Measurements from ENCODE around the gene TAF15. TPM values are rescaled to one million over a fixed set of nuclear protein-coding genes. Genes with fewer than 3 reads are reported as not detected.

Gene TAF15
- total and polyA plus RNA-seq, 2 of the 4 experiments (the other 2 are of a cell fraction): 46.8 to 98.0 TPM

GRCh38 chr17:35842239-35842638 is 33.0 kb downstream of the TAF15 start:
- WGBS, 2 experiments (ENCODE audit: extremely low coverage in 2 of 2, insufficient read length in 1 of 2): 100% methylated on average over 1 of the region's 5 CpGs; no CpG with 5 or more reads in 1 of the 2 experiments
- Histone ChIP-seq H3K14ac (replicated peaks; ENCODE audit: low read depth, low read length) (no peak overlapping the region), H2BK5ac (ENCODE audit: low read depth, low read length, poor library complexity, severe bottlenecking) (no peak overlapping the region), H4K8ac (ENCODE audit: low read depth in 2 of 2, low read length in 2 of 2) (no peak overlapping the region), H3K4me2 (ENCODE audit: low read depth, low read length) (no peak overlapping the region), H4K91ac (ENCODE audit: insufficient read depth, low read depth, low read length) (no peak overlapping the region), H3K4ac (ENCODE audit: low read depth, low read length) (no peak overlapping the region), H3K79me1 (ENCODE audit: low read depth in 1 of 2, low read length in 2 of 2) (peaks cover 5 to 11% of the 10 kb centered on the region in 2 experiments; a peak in 2 of 4 replicates), H2AFZ (replicated peaks; ENCODE audit: low read length, poor library complexity) (no peak overlapping the region), H2AK5ac (ENCODE audit: low read depth, low read length) (no peak overlapping the region), H3K9ac (ENCODE audit: low read depth, low read length) (no peak overlapping the region), H4K5ac (ENCODE audit: low read depth, low read length) (no peak overlapping the region), H3K9me3 (ENCODE audit: control insufficient read depth, insufficient read depth, low read length) (no peaks in the 10 kb centered on the region), H3K9me1 (ENCODE audit: insufficient read depth, low read length) (no peaks in the 10 kb centered on the region), H3K56ac (ENCODE audit: extremely low read depth, insufficient read depth, low read length) (no peak overlapping the region), H3K23ac (ENCODE audit: low read depth, low read length) (no peak overlapping the region), H3K27ac (ENCODE audit: insufficient read depth, low read length) (no peak overlapping the region), H3K27me3 (ENCODE audit: control insufficient read depth, insufficient read depth, low read length) (no peaks in the 10 kb centered on the region), H3K36me3 (ENCODE audit: control insufficient read depth, insufficient read depth, low read length) (peaks cover 57% of the 10 kb centered on the region), H3K4me1 (ENCODE audit: control insufficient read depth, insufficient read depth, low read length) (no peaks in the 10 kb centered on the region), H2BK20ac (ENCODE audit: low read depth, low read length) (no peak overlapping the region), H2BK15ac (ENCODE audit: low read depth, low read length) (no peak overlapping the region), H2BK120ac (ENCODE audit: low read depth, low read length) (no peak overlapping the region), H2AK9ac (replicated peaks; ENCODE audit: low read depth, low read length, poor library complexity) (no peak overlapping the region), H3K18ac (ENCODE audit: low read depth, low read length) (no peak overlapping the region), H4K20me1 (ENCODE audit: insufficient read depth, low read length) (peaks cover 4% of the 10 kb centered on the region; the same call in 1 of the 2 replicates), H3K4me3 (ENCODE audit: insufficient read depth, low read depth, low read length) (no peak overlapping the region)
- in situ Hi-C loops (cut with MboI; ENCODE audit: low sequenced_read_pairs) (no loop called here), intact Hi-C loops (cut with micrococcal nuclease) (no loop called here), dilution Hi-C loops (cut with HindIII; ENCODE audit: low sequenced_read_pairs, unreplicated experiment) (no loop called here)
- no peak for DNase-seq
- CTCF ChIA-PET: no interaction called here
- POLR2A ChIA-PET (ENCODE audit: unreplicated experiment): interaction anchor here (0.7 kb wide), 1 partner anchor 13 kb away, joined by 3 read pairs; no protein-coding TSS in a partner anchor
- TF ChIP-seq SMC3 (IDR thresholded peaks at IDR 0.05; ENCODE audit: low read depth, low read length) (no peak), FOS (IDR thresholded peaks at IDR 0.05; ENCODE audit: low read depth, low read length) (no peak), NFE2L2 (IDR thresholded peaks at IDR 0.05; ENCODE audit: low read depth, low read length) (no peak), CEBPB (IDR thresholded peaks at IDR 0.05; ENCODE audit: low read depth, low read length) (no peak), MXI1 (IDR thresholded peaks at IDR 0.05; ENCODE audit: borderline replicate concordance, low read depth, low read length) (no peak), POLR2A (IDR thresholded peaks at IDR 0.05; ENCODE audit: low read depth, low read length) (no peak), MAZ (IDR thresholded peaks at IDR 0.05; ENCODE audit: borderline replicate concordance, low read depth, low read length) (no peak), USF2 (IDR thresholded peaks at IDR 0.05; ENCODE audit: low read depth, low read length) (no peak), RCOR1 (IDR thresholded peaks at IDR 0.05; ENCODE audit: insufficient replicate concordance, low read length) (no peak), RFX5 (IDR thresholded peaks at IDR 0.05; ENCODE audit: low read depth, low read length) (no peak), BHLHE40 (IDR thresholded peaks at IDR 0.05; ENCODE audit: low read depth, low read length) (no peak)
- TF ChIP-seq, protein P1, sequence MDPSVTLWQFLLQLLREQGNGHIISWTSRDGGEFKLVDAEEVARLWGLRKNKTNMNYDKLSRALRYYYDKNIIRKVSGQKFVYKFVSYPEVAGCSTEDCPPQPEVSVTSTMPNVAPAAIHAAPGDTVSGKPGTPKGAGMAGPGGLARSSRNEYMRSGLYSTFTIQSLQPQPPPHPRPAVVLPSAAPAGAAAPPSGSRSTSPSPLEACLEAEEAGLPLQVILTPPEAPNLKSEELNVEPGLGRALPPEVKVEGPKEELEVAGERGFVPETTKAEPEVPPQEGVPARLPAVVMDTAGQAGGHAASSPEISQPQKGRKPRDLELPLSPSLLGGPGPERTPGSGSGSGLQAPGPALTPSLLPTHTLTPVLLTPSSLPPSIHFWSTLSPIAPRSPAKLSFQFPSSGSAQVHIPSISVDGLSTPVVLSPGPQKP (IDR thresholded peaks at IDR 0.05; ENCODE audit: borderline replicate concordance, low read depth, low read length): no peak
- ATAC-seq (ENCODE audit: low read depth): no peak
- no TSS peak for BruUV-seq (replicated peaks)

Measured in IMR-90 (cell line).